ENCODE data around the gene CEP164.
"Not testable (repeated sequence)": the region's sequence is repeated elsewhere in the genome, so short reads cannot be mapped to it uniquely, and the experiment has no call there.

CEP164 gene

DNA sequence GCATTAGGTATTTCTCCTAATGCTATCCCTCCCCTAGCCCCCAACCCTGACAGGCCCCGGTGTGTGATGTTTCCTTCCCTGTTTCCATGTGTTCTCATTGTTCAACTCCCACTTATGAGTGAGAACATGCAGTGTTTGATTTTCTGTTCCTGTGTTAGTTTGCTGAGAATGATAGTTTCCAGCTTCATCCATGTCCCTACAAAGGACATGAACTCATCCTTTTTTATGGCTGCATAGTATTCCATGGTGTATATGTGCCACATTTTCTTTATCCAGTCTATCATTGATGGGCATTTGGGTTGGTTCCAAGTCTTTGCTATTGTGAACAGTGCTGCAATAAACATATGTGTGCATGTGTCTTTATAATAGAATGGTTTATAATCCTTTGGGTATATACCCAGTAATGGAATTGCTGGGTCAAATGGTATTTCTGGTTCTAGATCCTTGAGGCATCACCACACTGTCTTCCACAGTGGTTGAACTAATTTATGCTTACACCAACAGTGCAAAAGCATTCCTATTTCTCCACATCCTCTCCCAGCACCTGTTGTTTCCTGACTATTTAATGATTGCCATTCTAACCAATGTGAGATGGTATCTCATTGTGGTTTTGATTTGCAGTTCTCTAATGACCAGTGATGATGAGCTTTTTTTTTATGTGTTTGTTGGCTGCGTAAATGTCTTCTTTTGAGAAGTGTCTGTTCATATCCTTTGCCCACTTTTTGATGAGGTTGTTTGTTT, 71.6 kb downstream of the CEP164 start:
- not testable (repeated sequence) for DNase-seq

GRCh38 chr11:117405898-117406297, 78.2 kb downstream of the CEP164 start:
- not testable (repeated sequence) for DNase-seq

DNA sequence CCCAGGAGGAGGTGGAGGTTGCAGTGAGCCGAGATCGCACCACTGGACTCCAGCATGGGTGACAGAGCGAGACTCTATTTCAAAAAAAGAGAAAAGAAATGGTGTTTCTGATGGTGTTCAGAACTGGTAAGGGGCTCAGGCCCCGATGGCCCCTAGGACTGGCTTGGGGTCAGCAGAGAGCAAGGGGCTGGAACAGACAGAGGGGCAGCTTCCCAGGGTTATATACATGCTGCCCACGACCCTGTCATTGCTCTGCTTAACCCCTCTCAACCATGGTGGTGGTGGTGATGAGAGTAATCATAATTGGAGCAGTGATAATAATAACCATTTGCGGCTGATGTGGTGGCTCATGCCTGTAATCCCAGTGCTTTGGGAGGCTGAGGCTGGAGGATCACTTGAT, 79.4 kb downstream of the CEP164 start:
- no peak for DNase-seq

- no peak for DNase-seq
These were observed 80.7 kb downstream of the CEP164 start for GRCh38 chr11:117408356-117408755.

- DNase-seq, result no peak
These were observed 81.9 kb downstream of the CEP164 start for GRCh38 chr11:117409511-117409910.

DNA sequence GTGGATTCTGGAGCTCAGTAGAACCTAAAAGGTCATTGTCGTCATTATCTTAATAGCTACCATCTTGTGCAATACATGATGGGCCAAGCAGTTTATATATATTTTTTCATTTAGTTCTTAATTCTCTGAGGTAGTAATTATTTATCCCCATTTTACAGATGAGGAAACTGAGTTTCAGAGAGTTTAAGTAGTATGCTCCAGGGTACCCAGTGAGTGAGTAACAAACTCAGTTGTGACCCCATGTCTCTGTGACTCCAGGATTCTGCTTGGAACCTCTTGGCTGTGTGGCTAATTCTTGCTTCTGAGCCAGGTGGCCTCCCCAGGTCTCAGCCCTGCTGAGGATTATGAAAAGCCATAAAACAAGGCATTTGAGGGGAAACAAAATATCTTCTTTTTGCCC, 82.6 kb downstream of the CEP164 start:
- no peak for DNase-seq

DNA sequence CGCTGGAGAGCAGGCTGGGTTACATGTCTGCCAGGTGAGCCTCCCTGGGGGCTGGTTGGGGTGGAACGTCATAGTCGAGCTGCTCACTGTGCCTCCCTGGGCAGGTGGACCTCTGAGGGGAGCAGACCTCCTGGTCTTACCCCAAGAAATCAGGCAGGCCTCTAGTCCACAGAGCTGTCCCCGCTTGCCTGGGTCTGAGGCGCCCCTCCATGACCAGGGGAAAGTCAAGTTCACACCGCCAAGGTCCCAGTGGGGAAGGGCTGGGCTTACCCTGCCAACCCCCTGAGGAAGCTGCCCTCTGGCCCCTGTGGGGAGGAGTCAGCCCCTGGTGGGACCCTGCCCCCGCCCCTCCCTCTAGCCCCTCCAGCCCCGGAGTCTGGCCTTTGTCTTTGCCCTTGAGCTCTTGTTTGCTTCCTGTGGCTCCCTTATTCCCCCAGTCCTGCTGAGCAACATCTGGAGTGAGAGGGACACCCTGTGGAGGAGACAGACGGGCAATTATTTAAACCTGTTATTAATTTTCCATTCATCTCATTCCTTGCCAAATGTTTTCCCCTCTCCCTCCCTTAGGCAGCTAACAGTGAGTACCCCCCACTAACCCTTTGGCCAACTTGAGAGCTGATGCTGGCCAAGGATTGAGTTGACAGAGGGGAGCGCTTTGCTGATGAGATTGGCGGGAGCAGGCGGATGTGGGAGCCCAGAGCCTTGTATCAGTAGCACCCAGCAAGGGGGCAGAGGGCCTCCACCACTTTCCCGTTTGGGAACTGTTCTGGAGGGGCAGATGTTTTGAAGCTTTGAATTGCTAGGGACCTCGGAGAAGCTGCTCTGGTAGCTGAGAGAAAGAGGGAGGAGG, 83.4 kb downstream of the CEP164 start:
- no peak for DNase-seq

- no peak for DNase-seq
These were observed 84.1 kb downstream of the CEP164 start for GRCh38 chr11:117411736-117412135.

DNA sequence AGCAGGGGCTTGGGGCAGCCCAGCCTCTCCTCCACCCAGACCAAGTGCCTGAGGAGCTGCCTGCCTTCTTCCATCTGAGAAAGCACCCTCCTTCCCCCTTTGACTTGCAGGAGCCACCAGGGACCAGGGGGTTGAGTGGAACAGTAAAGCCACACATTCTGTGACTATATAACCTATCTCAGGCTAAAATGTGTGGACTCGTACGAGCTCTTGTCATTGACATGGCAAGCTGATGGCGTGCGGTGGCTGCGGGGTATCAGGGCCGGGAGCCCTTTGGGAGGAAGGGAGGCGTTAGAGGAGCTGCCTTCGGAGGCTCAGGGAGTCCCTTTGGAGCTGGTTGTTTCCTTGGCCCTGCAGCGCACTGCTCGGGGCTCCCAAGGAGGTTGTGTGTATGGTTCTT, 84.5 kb downstream of the CEP164 start:
- DNase-seq, result no peak

DNA sequence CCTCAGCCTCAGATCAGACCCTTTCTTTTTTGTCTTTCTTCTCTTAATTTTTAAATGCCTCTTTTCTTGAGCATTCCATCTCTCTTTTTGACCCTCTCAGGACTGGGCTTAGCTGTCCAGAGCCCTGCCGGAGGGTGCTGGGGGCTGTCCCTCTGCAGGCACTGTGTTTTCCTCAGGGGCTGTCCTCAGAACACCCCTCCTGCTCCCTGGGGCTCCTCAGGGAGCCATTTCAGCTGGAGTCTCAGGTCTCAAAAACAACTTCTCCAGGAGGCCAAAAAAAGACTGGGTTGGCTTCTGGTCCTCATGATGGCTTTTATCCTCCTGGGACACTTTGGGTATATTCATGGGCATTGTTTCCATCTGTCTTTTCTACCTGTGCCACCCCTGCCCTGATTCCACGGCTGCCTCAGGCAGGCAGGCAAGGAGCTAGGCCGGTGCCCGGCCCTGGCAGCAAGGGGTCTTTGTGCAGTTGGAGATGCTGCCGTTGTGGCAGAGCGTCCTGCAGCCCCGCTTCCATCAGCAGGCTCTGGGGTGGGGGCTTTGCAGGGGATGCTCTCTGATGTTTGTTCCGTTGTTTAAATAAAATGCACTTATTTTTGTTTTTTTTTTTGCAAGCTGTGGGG, 85.1 kb downstream of the CEP164 start:
- DNase-seq, result no peak

DNA sequence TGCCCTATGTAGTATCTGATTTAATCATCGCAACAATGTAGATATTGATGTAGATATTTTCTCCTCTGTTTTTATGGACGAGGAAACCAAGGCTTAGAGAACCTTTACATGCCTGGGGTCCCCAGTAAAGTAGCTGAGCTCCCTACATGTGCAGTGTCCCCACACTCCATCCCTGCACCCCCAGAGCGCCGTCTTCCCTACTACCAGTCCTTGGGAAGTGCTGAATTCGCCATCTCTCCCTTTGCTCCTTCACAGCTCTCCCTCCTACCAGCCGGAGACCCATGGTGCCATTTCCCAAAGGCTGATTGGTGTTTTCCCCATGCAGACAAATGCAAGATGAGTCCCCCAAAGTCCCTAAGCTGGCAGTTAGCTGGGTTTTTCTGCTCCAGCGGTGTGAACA, 86.0 kb downstream of the CEP164 start:
- no peak for DNase-seq

DNA sequence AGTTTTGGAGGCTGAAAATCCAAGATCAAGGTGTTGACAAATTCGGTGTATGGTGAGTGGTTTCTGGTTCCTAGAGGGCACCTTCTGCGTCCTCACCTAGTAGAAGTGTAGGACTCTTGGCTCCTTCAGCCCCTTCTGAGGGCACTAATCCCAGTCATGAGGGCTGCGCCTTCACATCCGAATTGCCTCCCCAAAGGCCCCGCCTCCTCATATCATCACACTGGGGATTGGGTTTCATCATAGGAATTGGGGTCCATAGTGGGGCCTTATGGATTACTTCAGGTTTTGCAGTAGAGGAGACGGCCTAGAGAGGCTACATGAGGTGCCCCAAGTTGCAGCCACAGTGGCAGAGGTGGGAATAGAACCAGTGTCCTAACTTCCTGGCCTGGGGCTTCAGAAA, 87.1 kb downstream of the CEP164 start:
- DNase-seq, result no peak

GRCh38 chr11:117415358-117415896, 87.8 kb downstream of the CEP164 start:
- DNase-seq, result no peak

GRCh38 chr11:117417342-117417741, 89.7 kb downstream of the CEP164 start:
- DNase-seq, result no peak

GRCh38 chr11:117417856-117418255, 90.2 kb downstream of the CEP164 start:
- DNase-seq, result no peak

DNA sequence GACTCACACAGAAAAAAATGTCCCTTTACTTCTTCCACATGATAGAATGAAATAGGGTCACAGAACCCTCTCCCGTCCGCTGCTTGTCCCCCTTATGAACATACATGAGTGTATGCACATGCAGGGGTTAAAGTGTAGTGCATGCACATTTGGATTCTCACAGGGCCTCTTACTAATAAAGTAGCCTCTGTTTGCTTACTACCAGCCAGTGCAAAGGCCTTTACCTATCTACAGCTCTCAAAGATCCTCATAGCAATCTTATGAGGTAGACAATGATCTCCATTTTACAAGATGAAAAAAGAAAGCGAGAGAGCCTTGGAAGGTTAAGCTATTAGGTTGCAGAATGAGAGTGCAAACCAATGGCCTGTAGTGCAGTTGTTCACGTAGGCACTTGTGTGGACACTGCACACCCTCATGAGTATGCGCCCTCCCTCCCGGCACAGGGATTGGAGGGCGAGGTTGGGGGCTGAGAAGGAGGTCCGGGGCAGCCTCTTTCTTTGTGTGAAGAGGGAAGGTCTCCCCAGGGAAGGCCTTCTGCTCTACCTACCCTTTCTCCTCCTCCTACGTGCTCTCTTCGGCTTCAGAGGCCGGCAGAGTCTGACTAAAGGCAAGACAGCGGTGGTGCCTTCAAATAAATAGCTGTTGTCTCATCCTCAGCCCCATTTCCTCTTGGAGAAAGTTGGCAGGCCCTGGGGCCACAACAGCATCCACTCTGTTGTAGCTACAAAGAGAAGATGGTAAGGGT, 91.3 kb downstream of the CEP164 start:
- no peak for DNase-seq

- no peak for DNase-seq
These were observed 92.0 kb downstream of the CEP164 start for GRCh38 chr11:117419482-117420142.

DNA sequence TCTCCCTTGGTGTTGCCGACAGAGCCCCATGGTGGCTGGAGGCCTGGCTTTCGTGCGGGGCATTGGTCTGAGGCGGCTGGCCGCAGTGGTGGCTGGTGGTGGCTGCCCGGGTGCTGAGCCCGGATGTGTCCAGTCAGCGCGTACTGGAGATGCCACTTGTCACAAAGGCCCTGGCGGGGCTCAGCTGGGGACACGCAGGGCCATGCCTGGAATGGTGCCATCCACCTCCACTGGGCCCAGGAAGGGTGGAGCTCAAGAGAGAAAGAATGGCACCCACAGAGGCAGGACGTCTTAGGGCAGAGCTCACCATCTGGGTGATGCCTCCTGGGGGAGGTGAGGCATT, 92.5 kb downstream of the CEP164 start:
- DNase-seq, result no peak

GRCh38 chr11:117420598-117420997, 92.9 kb downstream of the CEP164 start:
- DNase-seq, result no peak

DNA sequence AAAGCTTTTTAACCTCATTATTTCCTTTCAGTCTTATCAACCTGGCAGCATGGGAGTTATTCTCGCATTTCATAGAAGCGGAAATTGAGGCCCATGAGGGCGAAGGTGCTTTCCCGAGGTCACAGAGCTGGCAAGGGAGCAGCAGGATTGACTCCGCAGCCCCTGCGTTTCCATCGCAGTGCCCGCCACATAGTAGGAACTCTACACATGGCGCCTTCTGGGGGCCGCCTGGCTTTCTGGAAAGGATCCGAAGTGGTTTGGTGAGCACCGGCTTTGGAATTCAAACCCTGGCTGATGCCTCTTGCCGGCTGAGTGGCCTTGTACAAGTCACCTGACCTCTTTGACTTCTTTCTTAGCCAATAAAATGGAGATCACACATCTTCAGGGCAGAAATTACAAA, 93.4 kb downstream of the CEP164 start:
- no peak for DNase-seq

GRCh38 chr11:117421476-117421875, 93.8 kb downstream of the CEP164 start:
- DNase-seq, result no peak

DNA sequence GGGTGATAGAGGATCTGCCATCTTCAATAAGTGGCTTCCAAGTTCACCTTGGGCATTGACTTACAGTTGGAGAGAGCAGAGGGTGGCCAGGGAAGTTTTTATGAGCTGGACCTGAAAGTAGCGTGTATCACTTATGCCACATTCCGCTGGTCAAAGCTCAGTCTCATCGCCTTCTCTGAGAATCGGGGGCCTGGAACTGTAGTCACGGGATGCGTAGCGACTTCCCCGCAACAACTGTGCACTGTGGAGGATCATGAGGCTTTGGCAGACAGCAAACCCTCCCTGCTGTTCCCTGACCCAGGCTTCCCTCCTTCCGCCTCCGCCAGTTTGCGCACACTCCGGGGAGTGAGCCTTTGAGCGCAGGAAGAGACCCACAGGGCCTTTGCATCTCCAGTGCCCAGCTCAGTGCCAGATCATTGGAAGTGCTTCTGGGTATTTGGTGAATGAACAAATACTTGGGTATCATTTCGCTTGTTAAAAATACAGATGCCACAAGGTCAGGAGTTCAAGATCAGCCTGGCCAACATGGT, 95.5 kb downstream of the CEP164 start:
- DNase-seq, result no peak
